ENCODE data around the gene FKBP3. TPM values are rescaled to one million over a fixed set of nuclear protein-coding genes. Genes with fewer than 3 reads are reported as not detected.

FKBP3 gene
- total RNA-seq (10 to 100 TPM; 27.9 to 48.4 (median 36.0) TPM), polyA plus RNA-seq (10 to 100 TPM; 84.3 to 97.4 (median 91.4) TPM)
- long read RNA-seq, donor 1, transcript FKBP3-202 (7 exons, 1,346 nt): major isoform, 39 of 64 reads
- long read RNA-seq, donor 1, partial matches to known transcripts: 22 of 64 reads
- long read RNA-seq, donor 1, other reads (novel, unspliced or antisense): 0 of 64 reads
- long read RNA-seq, donor 2, transcript FKBP3-202 (7 exons, 1,346 nt): major isoform, 21 of 27 reads
- long read RNA-seq, donor 2, partial matches to known transcripts: 5 of 27 reads
- long read RNA-seq, donor 2, other reads (novel, unspliced or antisense): 0 of 27 reads

DNA sequence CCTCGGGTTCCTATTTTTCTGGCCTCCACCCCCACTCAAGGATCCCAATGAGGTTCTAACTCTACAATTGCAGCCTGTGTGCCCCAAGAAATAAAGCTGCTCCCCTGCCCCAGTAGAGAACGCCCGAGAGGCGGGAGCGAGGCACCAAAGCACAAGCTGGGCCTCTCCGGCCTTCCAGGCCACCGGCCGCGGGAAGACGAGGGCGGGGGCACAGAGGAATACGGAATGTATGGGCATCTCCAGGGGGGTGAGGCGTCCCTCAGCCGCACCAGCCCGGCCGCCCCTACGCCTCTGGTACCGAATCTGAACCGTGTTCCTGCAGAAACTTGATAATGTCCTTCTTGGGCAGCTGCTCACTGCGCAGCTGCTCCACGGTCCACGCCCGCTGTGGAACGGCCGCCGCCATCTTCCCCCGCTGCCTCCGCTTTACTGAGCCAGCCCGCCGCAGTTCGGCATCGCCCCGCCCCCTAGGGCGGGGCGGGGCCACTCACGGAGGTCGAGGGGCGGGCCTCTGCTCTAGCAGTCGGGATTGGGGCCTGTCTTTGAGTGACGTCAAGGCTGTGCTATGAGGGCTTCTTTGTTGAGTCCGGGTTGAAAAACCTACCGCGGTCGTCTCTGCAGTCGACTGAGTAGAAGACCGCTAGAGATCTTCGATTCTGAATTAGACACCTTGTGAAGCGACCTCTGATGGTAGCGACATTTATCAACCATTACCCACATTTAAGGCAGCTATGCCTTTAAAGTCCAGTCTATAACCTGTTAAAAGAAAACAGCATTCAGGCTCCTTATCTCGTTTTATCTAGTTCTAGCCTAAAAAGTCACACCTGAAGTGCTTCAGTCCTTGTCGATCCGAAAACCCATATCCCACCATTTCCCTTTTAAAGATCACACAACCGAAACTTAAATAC is at the start of gene FKBP3:
TSS of gene FKBP3 (minus strand) at position 431 of the 908 bp plus-strand sequence. CDS start at position 406, 25 bp downstream.
- Histone ChIP-seq H3K9me3 (no peaks in the 10 kb centered on the region), H3K27me3 (replicated peaks in 1 of 7) (no peaks in the 10 kb centered on the region), H3K4me1 (peaks cover 24 to 78% (median 47%) of the 10 kb centered on the region in 6 donors), H3K4me3 (peak within 1 kb of the TSS; percentile 51 to 98 (median 92)), H3K36me3 (peaks cover 0 to 7% (median under 1%) of the 10 kb centered on the region in 6 donors), H3K27ac (peak within 1 kb of the TSS; percentile 89 to 94 (median 92))
- intact Hi-C loops (cut with DNase I; ENCODE audit: low total_unique reads): loop anchor here (5.0 kb wide), 1 partner anchor 118 kb away; the partner anchor contains the start of gene MIS18BP1
- 0 to 1% (median 1%) methylated on average over 37 to 53 of the region's 53 CpGs for WGBS, 5 donors
- peak; percentile 98 for DNase-seq
- TF ChIP-seq, protein P1, sequence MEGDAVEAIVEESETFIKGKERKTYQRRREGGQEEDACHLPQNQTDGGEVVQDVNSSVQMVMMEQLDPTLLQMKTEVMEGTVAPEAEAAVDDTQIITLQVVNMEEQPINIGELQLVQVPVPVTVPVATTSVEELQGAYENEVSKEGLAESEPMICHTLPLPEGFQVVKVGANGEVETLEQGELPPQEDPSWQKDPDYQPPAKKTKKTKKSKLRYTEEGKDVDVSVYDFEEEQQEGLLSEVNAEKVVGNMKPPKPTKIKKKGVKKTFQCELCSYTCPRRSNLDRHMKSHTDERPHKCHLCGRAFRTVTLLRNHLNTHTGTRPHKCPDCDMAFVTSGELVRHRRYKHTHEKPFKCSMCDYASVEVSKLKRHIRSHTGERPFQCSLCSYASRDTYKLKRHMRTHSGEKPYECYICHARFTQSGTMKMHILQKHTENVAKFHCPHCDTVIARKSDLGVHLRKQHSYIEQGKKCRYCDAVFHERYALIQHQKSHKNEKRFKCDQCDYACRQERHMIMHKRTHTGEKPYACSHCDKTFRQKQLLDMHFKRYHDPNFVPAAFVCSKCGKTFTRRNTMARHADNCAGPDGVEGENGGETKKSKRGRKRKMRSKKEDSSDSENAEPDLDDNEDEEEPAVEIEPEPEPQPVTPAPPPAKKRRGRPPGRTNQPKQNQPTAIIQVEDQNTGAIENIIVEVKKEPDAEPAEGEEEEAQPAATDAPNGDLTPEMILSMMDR (IDR thresholded peaks at IDR 0.05 in 8 of 11, conservative IDR thresholded peaks at IDR 0.05 in 3 of 11): peak in 6 of 11 experiments; percentile 0 to 33 (median 18)
- peak; percentile 96 to 97 (median 96) for TF ChIP-seq POLR2AphosphoS5 (IDR thresholded peaks at IDR 0.05)
- peak in 2 of 3 donors; percentile 74 to 82 for TF ChIP-seq POLR2A (IDR thresholded peaks at IDR 0.05)

DNA sequence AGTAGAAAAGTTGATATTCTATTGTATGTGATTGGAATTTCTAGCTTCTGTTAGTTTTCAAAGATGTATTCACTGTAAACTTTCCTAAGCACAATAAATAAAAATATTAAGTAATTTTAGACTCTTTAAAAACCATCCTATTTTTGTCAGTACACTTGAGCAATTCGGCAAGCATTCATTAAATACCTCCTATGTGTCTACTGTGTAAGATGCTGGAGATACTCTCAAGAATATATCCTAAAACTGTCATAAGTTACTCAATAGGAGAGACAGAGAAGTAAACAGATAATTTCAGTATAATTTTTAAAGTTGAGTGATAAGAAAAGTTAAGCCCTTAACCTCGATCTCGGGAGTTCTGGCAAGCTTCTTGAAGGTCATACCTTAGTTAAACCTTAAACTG is 47.5 kb upstream of the FKBP3 start:
- intact Hi-C loops (cut with DNase I; ENCODE audit: low total_unique reads): no loop called here
- Histone ChIP-seq H3K36me3 (peaks cover 0 to 24% (median 0%) of the 10 kb centered on the region in 6 donors), H3K27me3 (replicated peaks in 1 of 7) (no peaks in the 10 kb centered on the region), H3K4me3 (no peak overlapping the region), H3K4me1 (no peaks in the 10 kb centered on the region), H3K27ac (no peak overlapping the region), H3K9me3 (no peaks in the 10 kb centered on the region)
- TF ChIP-seq POLR2AphosphoS5 (IDR thresholded peaks at IDR 0.05) (no peak), POLR2A (IDR thresholded peaks at IDR 0.05) (no peak)
- TF ChIP-seq, protein P1 (IDR thresholded peaks at IDR 0.05 in 8 of 11, conservative IDR thresholded peaks at IDR 0.05 in 3 of 11): no peak
- 87 to 98% (median 93%) methylated on average over 3 of the region's 3 CpGs for WGBS, 5 donors
- no peak for DNase-seq

DNA sequence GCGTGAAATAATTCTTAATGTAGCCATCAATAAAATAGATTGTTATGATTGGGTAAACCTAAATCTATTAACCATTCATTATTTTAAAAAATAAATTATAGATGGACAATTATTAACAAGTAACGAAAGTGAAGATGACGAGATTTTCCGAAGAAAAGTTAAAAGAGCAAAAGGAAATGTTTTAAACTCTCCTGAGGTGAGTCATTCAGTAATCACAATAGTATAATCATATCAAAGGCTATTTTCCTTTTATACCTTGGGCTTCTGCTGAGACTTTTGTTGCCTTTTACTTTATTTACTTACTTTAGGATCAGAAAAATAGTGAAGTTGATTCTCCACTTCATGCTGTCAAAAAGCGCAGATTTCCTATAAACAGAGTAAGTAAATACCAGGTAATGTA is 47.0 kb upstream of the FKBP3 start:
- Histone ChIP-seq H3K4me3 (no peak overlapping the region), H3K4me1 (no peaks in the 10 kb centered on the region), H3K27me3 (replicated peaks in 1 of 7) (no peaks in the 10 kb centered on the region), H3K9me3 (no peaks in the 10 kb centered on the region), H3K27ac (no peak overlapping the region), H3K36me3 (peaks cover 0 to 20% (median 0%) of the 10 kb centered on the region in 6 donors)
- no peak for DNase-seq
- WGBS, 5 donors: 96 to 98% (median 97%) methylated on average over 5 of the region's 5 CpGs
- intact Hi-C loops (cut with DNase I; ENCODE audit: low total_unique reads): no loop called here
- TF ChIP-seq POLR2A (IDR thresholded peaks at IDR 0.05) (no peak), POLR2AphosphoS5 (IDR thresholded peaks at IDR 0.05) (no peak)
- TF ChIP-seq, protein P1 (IDR thresholded peaks at IDR 0.05 in 8 of 11, conservative IDR thresholded peaks at IDR 0.05 in 3 of 11): no peak

All from spleen (tissue), 13 donors.